HG03432 (cell line): ENCODE data around the gene ATXN2.
"Not testable (repeated sequence)": the region's sequence is repeated elsewhere in the genome, so short reads cannot be mapped to it uniquely, and the experiment has no call there.

Experiments used
- ATAC-seq: cut with Tn5 transposase; IDR thresholded peaks from one replicate; pipeline ENCODE4 v1.9.1; 2021; ENCODE audit warnings: mild to moderate bottlenecking, moderate library complexity; ENCODE audit not compliant: unreplicated experiment

Gene ATXN2

GRCh38 chr12:111578276-111578970 is 20.7 kb downstream of the ATXN2 start:
- no peak for ATAC-seq

DNA sequence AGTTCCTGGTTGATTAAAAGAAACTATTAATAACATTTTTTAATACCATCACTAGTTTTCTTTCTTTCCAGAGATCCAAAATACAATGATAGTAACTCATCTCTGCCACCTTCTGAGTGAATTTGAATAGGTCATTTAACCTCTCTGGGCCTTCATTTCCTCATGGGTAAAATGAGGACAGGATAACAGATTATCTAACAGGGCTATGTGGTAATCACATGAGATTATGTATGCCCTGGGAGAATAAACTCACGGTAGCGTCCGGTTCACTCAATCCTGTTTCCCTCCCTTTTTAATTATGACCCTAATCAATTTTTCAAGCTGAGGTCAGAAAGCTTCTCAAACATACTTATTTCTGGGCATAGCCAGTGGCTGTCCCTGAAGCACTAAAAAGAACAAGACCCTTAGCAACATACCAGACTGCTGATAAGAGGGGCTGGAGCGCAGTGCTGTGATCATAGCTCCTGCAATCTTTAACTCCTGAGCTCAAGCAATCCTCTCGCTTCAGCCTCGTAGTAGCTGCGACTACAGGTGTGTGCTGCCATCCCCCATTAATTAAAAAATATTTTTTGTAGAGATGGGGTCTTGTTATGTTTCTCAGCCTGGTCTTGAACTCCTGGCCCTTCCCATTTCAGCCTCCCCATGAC is 24.2 kb downstream of the ATXN2 start:
- ATAC-seq, result no peak

- ATAC-seq, result no peak
Measured at GRCh38 chr12:111573476-111573875, 25.6 kb downstream of the ATXN2 start.

DNA sequence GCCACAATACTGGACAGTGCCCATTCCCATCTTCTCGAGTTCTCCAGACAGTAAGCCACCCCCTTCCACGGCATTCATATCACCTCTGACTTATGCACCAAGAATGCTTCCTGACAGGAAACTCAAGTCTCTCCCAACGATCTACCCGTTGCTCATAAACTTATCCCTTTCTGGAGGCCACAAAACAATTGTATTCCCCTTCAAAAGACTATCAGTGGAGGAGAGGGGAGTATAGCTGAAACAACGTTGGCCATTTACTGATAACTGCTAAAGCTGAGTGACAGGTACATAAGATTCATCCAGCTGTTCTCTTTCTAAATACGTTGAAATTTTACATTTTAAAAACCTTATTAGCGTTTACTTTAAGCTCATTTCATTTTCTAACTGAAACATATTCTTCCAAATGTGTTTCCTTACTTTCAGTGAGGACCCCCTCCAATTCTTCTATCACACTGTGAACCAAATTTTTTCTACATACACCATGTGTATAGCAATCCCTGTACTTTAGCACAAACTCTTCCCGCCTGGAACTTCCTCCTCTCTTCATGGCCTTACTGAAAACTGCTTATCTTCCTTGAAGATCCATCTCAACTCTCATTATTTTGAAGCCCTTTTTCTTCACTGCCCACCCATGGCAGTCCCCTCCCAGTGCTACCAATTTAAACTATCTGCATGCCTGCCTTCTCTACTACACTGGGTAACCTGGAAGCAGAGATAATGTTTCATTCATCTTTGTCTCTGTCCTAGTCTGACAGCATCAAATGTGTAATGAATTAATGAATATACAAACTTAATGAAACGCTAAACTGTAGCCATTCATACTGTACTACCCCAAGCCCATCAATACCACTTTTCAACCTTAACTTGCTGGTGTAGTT is 28.8 kb downstream of the ATXN2 start:
- ATAC-seq, result no peak

DNA sequence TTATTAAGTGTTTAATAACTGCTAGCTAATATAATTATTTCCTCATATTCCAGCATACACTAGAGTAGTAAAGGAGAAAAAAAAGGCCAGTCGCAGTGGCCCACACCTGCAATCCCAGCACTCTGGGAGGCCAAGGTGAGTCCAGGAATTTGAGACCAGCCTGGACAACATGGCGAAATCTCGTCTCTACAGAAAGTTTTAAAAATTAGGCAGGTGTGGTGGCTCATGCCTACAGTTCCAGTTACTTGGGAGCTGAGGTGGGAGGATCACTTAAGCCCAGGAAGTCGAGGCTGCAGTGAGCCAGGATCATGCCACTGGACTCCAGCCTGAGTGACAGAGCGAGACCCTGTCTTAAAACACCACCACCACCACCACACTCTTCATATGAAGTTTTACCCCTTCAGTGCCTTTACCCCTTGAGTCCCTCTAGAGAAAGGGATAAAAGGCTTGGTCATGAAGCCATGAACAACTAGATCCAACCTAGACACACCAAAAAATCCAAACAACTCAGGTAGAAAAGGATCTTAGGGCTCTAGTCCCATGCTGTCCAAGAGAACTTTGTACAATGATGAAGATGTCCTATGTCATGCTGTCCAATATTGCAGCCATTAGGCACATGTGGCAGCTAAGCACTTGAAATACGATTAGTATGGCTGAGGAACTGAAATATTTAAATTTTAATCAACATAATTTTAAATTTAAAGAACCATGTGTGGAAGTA is 29.6 kb downstream of the ATXN2 start:
- no peak for ATAC-seq

GRCh38 chr12:111560844-111561243 is 38.3 kb downstream of the ATXN2 start:
- ATAC-seq, result not testable (repeated sequence)

GRCh38 chr12:111558107-111558376 is 41.1 kb downstream of the ATXN2 start:
- no peak for ATAC-seq

- no peak for ATAC-seq
Measured at GRCh38 chr12:111557271-111558106, 41.6 kb downstream of the ATXN2 start.

GRCh38 chr12:111556676-111557075 is 42.4 kb downstream of the ATXN2 start:
- no peak for ATAC-seq

GRCh38 chr12:111555313-111555712 is 43.8 kb downstream of the ATXN2 start:
- not testable (repeated sequence) for ATAC-seq

- no peak for ATAC-seq
Measured at GRCh38 chr12:111546758-111547383, 52.2 kb downstream of the ATXN2 start.

DNA sequence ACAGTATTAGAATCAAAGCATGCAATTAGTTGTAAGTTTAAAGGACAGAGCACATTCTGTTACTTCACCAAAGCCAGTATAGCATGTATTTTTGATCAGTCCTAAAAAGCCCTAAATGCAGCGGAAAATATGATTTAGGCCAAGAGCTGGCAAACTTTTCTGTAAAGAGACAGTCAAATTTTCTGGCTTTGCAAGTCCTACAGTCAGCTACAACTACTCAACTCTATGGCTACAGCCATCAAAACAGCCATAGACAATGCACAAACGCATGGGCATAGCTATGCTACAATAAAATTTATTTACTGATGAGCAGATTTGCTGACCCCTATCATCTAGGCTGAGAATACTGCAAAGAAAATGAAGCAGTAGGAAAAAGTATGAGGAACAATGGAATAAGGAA is 52.9 kb downstream of the ATXN2 start:
- ATAC-seq, result no peak

- no peak for ATAC-seq
Measured at GRCh38 chr12:111544032-111544431, 55.1 kb downstream of the ATXN2 start.

DNA sequence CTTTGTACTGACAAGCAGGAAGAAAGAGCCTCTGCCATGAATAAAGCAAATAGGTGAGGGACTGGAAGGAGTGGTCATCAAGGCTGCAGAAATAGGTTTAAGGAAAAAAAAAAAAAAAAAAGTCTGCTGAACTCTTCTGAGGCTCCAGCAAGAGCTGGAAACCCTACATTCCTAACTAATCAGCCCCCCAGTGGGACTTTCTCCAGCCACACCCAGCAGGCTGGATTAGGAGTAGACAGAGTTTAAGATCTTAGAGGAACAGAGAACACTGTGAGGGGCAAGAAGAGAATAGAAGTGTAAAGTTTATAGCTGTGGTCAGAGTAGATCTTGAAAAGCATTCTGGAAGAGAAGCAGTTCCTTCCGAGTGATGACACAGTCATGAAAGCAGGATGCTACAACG is 66.4 kb downstream of the ATXN2 start:
- ATAC-seq, result no peak

- ATAC-seq, result no peak
Measured at GRCh38 chr12:111529424-111530368, 69.4 kb downstream of the ATXN2 start.

DNA sequence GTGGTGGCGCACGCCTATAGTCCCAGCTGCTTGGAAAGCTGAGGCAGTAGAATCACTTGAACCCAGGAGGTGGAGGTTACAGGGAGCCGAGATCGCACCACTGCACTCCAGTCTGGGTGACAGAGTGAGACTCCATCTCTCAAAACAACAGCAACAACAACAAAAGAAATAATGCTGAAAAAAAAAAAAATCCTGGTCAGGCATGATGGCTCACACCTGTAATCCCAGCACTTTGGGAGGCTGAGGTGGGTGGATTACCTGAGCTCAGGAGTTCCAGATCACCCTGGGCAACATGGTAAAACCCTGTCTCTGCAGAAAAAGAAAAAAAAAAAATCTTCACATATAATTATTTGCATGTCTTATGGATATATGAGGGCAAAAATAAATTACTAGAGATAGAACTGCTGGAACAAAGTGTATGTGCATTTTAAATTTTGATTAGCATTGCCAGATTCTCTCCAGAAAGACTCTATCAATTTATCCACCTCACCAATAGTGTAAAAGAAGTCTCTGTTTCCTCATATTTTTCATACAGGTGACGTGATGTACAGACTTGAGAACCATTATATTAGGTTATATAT is 75.4 kb downstream of the ATXN2 start:
- no peak for ATAC-seq

- ATAC-seq, result no peak
Measured at GRCh38 chr12:111521801-111522200, 77.3 kb downstream of the ATXN2 start.

DNA sequence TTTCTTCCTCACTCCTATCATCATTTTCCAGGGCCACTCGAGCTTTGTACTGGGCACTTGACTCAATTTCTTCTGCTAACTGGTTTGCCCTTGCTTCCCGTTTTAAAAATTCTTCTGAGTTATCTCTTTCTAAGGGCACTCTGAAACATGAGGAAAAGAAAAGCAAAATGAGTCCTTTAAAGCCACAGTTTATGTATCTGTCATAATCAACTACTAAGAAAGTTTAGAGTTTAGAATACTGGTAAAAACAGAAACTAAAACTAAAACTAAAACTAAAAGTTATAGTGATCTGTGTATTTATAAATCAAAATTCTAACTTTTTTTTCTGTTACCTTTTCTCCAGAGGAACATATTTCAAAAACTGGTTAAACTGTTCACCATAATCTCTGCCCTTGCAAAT is 79.2 kb downstream of the ATXN2 start:
- no peak for ATAC-seq

DNA sequence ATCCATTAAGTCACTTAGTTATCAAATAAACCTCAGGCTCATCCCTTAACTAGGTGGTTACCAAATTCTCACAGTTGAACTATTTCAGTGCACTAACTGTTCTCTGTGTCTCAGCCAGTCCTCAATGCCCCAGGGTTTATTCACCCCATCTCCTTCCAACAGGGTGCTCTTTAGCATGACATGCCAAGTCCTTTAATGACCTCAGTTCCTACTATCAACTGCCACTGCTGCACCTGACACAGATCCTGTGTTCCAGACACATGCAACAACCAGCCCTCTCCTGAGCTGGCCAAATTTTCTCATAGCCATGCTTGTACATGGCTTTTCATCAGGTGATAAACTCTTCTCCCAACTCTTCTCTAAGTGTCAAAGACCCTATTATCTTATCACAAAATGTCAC is 80.0 kb downstream of the ATXN2 start:
- ATAC-seq, result no peak
